ENCODE results near the gene JAK1.

DNA sequence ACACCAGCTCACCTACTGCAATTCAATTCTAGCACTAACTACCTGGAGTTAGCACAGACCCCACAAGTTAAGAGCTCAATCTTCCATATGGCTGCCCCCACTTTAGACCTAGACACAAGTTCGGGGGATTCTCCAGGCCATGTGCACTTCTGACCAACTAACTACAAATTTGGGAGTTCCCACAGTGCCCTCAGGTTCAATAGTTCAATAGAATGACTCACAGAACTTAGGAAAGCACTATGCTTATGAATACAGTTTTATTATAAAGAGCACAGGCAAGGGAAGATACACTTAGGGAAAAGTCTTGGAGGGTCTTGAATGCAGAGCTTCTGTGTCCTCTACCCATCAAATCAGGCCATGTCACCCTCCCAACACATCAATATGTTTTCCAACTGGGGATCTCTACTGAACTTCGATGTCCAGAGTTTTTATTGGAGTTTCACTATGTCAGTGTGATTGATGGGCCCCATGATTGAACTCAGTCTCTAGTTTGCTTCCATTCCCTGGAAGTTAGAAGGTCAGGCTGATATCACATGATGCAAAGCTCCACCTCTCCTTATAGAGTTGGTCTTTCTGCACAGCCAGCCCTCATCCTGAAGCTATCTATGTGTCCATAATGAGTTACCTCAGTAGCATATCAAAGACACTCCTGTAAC lies 175.4 kb downstream of the JAK1 start:
- TF ChIP-seq, protein P1, sequence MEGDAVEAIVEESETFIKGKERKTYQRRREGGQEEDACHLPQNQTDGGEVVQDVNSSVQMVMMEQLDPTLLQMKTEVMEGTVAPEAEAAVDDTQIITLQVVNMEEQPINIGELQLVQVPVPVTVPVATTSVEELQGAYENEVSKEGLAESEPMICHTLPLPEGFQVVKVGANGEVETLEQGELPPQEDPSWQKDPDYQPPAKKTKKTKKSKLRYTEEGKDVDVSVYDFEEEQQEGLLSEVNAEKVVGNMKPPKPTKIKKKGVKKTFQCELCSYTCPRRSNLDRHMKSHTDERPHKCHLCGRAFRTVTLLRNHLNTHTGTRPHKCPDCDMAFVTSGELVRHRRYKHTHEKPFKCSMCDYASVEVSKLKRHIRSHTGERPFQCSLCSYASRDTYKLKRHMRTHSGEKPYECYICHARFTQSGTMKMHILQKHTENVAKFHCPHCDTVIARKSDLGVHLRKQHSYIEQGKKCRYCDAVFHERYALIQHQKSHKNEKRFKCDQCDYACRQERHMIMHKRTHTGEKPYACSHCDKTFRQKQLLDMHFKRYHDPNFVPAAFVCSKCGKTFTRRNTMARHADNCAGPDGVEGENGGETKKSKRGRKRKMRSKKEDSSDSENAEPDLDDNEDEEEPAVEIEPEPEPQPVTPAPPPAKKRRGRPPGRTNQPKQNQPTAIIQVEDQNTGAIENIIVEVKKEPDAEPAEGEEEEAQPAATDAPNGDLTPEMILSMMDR (conservative IDR thresholded peaks at IDR 0.05; ENCODE audit: low read length) = no peak
- TF ChIP-seq EZH2phosphoT487 (IDR thresholded peaks at IDR 0.05; ENCODE audit: borderline replicate concordance) = no peak

All from Loucy (cell line).